Measurements from ENCODE around the gene STK32C. TPM values are rescaled to one million over a fixed set of nuclear protein-coding genes. Genes with fewer than 3 reads are reported as not detected.

Gene STK32C
- total RNA-seq, 1 donor from 2014 or later = 19.6 TPM

DNA sequence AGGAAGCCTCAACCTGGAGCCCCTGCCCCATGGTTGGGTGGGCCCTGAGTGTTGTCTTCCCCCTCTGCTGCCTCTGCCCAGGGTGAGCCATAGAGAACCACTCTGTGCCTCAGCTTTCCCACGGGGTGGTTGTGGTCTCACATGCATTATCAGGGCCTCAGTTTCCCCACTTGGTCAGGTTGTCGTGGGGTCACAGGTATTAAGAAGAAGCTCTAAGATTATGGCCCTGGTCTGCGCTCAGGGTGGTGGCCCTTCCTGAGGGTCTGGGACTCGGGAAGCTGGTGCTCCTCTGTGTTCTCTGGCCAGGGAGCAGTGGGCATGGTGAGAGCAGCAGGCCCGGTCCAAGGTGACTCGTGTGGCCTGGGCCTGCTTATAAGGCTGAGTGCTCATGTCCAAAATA, 42.0 kb upstream of the STK32C start:
- Mint-ChIP-seq H3K4me1 (no peaks in the 10 kb centered on the region), H3K4me3 (no peak overlapping the region), H3K36me3 (ENCODE audit: low read depth) (no peaks in the 10 kb centered on the region), H3K27ac (ENCODE audit: unreplicated experiment) (no peak overlapping the region), H3K27me3 (ENCODE audit: low read depth) (no peaks in the 10 kb centered on the region), H3K9me3 (no peaks in the 10 kb centered on the region)
- DNase-seq (ENCODE audit: low read depth, low spot score) = no peak
- TF ChIP-seq, protein P1, sequence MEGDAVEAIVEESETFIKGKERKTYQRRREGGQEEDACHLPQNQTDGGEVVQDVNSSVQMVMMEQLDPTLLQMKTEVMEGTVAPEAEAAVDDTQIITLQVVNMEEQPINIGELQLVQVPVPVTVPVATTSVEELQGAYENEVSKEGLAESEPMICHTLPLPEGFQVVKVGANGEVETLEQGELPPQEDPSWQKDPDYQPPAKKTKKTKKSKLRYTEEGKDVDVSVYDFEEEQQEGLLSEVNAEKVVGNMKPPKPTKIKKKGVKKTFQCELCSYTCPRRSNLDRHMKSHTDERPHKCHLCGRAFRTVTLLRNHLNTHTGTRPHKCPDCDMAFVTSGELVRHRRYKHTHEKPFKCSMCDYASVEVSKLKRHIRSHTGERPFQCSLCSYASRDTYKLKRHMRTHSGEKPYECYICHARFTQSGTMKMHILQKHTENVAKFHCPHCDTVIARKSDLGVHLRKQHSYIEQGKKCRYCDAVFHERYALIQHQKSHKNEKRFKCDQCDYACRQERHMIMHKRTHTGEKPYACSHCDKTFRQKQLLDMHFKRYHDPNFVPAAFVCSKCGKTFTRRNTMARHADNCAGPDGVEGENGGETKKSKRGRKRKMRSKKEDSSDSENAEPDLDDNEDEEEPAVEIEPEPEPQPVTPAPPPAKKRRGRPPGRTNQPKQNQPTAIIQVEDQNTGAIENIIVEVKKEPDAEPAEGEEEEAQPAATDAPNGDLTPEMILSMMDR (conservative IDR thresholded peaks at IDR 0.05) = no peak

- Mint-ChIP-seq H3K9me3 (no peaks in the 10 kb centered on the region), H3K4me3 (no peak overlapping the region), H3K36me3 (ENCODE audit: low read depth) (no peaks in the 10 kb centered on the region), H3K4me1 (no peaks in the 10 kb centered on the region), H3K27ac (ENCODE audit: unreplicated experiment) (no peak overlapping the region), H3K27me3 (ENCODE audit: low read depth) (no peaks in the 10 kb centered on the region)
- DNase-seq (ENCODE audit: low read depth, low spot score) = no peak
- TF ChIP-seq, protein P1 (conservative IDR thresholded peaks at IDR 0.05) = no peak
Measured at GRCh38 chr10:132347931-132348267, 40.1 kb upstream of the STK32C start.

DNA sequence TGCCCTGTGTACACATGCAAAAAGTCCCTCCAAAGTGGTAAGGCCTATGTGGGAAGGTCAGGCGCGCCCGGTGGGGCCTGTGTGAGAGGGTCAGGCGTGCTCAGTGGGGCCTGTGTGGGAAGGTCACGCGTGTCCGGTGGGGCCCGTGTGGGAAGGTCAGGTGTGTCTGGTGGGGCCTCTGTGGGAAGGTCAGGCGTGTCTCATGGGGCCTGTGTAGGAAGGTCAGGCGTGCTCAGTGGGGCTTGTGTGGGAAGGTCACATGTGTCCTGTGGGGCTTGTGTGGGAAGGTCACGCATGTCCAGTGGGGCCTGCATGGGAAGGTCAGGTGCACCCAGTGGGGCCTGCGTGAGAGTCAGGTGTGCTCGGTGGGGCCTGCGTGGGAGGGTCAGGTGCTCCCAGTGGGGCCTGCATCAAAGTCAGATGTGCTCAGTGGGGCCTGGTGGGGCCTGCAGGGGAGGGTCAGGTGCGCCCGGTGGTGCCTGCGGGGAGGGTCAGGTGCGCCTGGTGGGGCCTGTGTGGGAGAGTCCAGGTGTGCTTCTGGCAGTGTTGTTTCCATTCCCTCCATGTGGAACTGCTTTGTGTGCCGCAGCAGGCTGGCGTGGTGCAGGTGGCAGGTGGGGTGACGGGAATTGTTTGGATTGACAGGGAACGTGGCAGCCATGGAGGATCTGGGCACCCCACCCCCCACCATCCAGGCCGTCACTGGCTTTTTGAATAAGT, 39.6 kb upstream of the STK32C start:
- Mint-ChIP-seq H3K27me3 (ENCODE audit: low read depth) (no peaks in the 10 kb centered on the region), H3K4me1 (no peaks in the 10 kb centered on the region), H3K27ac (ENCODE audit: unreplicated experiment) (no peak overlapping the region), H3K9me3 (no peaks in the 10 kb centered on the region), H3K36me3 (ENCODE audit: low read depth) (peaks cover 4% of the 10 kb centered on the region), H3K4me3 (no peak overlapping the region)
- DNase-seq (ENCODE audit: low read depth, low spot score) = no peak
- TF ChIP-seq, protein P1 (conservative IDR thresholded peaks at IDR 0.05) = no peak

- Mint-ChIP-seq H3K4me1 (no peaks in the 10 kb centered on the region), H3K4me3 (no peak overlapping the region), H3K36me3 (ENCODE audit: low read depth) (peaks cover 5% of the 10 kb centered on the region), H3K27me3 (ENCODE audit: low read depth) (no peaks in the 10 kb centered on the region), H3K9me3 (no peaks in the 10 kb centered on the region), H3K27ac (ENCODE audit: unreplicated experiment) (no peak overlapping the region)
- TF ChIP-seq, protein P1 (conservative IDR thresholded peaks at IDR 0.05) = no peak
- no peak for DNase-seq (ENCODE audit: low read depth, low spot score)
Measured at GRCh38 chr10:132346806-132347205, 39.1 kb upstream of the STK32C start.

DNA sequence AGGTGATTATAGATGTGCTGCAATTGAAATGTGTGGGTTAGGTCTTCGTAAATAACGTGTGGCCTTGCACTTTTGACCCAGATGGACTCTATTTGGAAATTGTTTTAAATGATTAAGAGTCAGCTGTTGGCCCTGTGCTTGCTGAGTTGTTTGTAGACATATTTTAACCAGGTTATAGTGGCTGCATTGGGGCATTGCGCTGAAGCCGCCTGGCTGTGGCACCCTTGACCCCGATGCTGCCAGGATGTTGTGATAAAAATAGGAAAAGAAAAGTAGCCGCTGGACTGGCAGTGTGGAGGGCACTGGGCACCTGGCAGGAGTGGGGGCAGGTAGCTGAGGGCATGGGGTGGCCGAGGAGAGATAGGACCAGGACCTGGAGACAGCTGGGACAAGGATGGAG, 37.6 kb upstream of the STK32C start:
- peaks cover 8% of the 10 kb centered on the region for H3K36me3 Mint-ChIP-seq (ENCODE audit: low read depth)
- TF ChIP-seq, protein P1 (conservative IDR thresholded peaks at IDR 0.05) = no peak
- peak overlapping the region; percentile 50 for H3K27ac Mint-ChIP-seq (ENCODE audit: unreplicated experiment)
- no peaks in the 10 kb centered on the region for H3K27me3 Mint-ChIP-seq (ENCODE audit: low read depth)
- H3K4me1 Mint-ChIP-seq = no peaks in the 10 kb centered on the region
- DNase-seq (ENCODE audit: low read depth, low spot score) = no peak
- no peaks in the 10 kb centered on the region for H3K9me3 Mint-ChIP-seq
- no peak overlapping the region for H3K4me3 Mint-ChIP-seq

Measured in neural crest cell (in vitro differentiated cells).